Stimulated activated CD8-positive, alpha-beta memory T cell treated with anti-CD3 and anti-CD28 coated beads, Interleukin-12 subunit alpha, Interleukin-12 subunit beta, amount 100 ng/mL, for 4 hours (primary cell): ENCODE data around the gene UGP2.

ENCODE experiments used
- DNase-seq: peaks from one replicate; pipeline ENCODE4 v3.0.0-alpha.2; 2020; ENCODE audit warnings: low read depth

The UGP2 gene

GRCh38 chr2:63865159-63865799, 23.6 kb downstream of the UGP2 start:
- no peak for DNase-seq

DNA sequence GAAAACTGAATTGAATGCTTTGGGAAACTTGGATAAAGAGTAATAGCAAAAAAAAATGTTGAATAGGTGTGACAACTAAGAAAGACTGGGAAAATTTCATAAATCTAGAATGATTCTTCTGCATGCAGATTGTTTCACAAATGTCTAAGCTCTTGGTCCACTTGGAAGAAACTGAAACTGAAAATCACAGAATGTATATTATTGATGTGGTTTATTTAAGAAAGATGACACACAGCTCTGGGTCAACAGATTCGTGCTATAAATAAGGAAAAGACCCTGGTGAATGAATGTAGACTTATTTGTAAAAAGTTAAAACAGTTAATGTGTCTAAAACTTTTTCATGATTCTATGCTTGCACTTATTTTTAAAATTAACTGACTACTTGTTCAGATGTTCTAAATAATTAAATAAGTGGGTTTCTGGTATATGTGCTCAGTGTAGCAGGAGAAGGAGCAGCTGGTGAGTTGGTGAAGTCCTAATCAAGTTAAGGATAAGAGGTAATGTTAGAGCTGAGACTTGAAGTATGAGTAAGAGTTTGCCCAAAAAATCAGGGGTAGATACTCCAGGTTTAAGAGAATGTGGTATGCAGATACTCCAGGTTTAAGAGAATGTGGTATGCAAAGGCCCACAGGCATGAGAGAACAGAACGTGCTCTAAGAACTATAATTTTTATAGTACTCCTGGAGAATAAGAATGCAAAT, 24.5 kb downstream of the UGP2 start:
- no peak for DNase-seq

GRCh38 chr2:63870679-63871078, 29.0 kb downstream of the UGP2 start:
- DNase-seq, result no peak

DNA sequence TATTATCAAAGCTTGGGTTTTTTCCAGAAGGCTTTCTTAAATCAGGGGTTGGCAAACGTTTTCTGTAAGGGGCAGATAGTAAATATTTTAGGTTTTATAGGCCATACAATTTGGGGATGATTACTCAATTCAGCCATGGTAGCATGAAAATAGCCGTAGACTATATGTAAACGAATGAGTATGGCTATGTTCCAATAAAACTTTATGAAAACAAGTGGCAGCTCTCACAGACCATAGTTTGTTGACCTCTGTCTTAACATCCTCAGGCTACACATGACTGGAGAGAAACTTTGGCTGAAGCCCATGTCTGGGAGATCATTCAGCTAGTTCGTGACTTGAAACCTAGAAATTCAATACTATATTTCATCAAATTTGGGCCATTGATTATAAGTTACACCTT, 30.2 kb downstream of the UGP2 start:
- DNase-seq, result no peak

GRCh38 chr2:63872571-63873328, 31.1 kb downstream of the UGP2 start:
- no peak for DNase-seq

- no peak for DNase-seq
Observed at GRCh38 chr2:63874204-63875130, 32.8 kb downstream of the UGP2 start.

DNA sequence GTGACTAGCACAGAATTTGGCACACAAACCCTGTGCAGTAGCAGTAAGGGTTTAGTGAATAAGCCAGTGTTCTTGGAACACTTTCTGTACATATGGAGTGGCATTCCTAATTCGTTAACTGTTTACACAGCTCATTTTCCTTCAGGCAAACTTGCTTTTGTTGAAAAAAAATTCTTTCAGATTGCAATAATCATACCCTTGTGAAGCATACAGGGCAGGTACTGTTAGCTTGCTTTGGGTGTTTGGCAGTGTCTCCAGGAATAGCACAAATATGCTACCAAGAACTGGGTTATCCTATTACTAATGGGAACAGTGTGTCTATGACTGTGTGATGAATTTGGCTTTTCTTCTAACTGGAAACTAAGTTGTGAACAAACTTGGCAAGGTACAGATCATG, 33.4 kb downstream of the UGP2 start:
- DNase-seq, result no peak

DNA sequence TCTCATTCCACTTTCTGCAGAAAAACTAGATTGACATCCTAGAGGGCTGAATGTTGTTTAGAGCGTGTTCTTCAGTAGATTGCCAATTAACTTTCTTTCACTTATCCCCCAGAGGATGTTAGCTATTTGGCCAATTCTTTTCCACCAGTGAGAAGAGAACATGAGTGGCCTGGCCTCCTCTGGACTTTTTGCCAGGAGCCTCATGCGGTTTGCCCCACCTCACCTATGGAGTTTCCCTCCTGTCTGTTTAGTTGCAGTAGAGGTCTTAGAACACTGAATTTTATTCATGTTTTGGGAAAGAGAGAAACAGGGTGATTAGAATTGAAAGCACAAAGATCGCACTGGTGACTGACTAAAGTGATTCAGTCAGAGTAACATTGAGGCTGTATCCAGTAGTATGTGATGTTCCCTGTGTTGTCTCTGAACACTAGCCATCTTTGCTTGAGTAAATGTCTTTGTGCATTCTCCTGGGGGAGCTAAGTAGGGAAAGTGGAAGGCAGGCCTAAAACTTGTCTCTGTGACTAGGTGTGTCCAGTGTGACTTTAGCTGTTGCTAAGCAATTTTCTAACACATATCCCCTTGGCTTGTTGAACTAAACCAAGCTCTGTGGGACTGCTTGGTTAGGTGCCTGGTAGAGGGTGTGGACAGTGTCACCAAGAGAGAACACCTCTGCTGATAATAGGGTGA, 34.0 kb downstream of the UGP2 start:
- DNase-seq, result no peak

GRCh38 chr2:63876311-63876710, 34.6 kb downstream of the UGP2 start:
- DNase-seq, result no peak

DNA sequence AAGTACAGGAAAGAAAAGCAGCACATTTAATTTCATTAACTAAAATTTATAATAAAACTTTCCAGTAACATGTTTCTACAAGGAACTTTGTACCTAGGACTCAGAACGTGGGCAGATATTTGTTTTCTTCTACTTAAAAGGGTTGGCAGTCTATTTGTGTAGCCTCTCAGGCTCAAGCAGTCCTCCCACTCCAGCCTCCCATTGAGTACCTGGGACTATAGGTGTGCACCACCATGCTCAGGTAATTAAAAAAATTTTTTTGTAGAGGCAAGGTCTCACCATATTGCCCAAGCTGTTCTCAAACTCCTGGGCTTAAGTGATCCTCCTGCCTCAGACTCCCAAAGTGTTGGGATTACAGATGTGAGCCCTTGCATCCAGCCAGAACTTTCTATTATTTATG, 36.8 kb downstream of the UGP2 start:
- DNase-seq, result no peak

DNA sequence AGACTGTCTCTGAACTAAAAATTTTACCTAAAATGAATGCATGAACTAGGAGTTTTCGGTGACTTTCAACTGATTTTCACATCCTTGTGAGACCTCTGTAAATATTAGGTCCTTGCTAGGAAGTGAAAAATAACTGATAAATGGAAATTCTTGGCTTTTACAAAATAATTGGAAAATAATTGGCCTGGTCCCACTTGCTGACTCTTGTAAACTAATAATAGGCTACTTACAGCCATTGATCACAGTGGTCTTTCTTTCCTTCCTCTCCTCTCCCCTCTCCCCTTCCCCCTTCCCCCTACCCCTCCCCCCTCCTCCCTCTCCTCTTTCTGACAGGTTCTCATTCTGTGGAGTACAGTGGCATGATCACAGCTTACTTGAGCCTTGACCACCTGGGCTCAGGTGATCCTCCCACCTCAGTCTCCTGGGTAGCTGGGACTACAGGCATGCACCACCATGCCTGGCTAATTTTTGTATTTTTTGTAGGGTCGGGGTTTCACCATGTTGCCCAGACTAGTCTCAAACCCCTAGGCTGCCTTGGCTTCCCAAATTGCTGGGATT, 38.3 kb downstream of the UGP2 start:
- DNase-seq, result no peak

DNA sequence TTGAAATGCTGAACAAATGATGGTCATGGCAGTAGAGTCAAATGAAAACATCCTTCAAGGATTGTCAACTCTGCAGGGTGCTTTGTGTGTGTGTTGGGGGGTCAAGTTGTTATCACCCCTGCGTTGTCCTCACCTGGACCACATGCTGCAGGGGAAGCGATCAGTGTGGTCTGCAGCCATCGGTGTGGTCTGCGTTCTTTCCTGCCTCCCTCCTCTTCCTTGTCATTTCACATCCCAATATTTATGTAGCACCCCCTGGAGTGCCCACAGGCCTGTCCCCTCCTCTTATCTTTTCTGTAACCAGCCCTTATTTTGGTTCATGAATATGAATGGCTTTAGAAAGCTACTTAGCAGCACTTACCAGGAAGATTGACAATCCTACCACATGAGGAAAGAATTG, 38.9 kb downstream of the UGP2 start:
- DNase-seq, result no peak

- no peak for DNase-seq
Observed at GRCh38 chr2:63881205-63881604, 39.5 kb downstream of the UGP2 start.

DNA sequence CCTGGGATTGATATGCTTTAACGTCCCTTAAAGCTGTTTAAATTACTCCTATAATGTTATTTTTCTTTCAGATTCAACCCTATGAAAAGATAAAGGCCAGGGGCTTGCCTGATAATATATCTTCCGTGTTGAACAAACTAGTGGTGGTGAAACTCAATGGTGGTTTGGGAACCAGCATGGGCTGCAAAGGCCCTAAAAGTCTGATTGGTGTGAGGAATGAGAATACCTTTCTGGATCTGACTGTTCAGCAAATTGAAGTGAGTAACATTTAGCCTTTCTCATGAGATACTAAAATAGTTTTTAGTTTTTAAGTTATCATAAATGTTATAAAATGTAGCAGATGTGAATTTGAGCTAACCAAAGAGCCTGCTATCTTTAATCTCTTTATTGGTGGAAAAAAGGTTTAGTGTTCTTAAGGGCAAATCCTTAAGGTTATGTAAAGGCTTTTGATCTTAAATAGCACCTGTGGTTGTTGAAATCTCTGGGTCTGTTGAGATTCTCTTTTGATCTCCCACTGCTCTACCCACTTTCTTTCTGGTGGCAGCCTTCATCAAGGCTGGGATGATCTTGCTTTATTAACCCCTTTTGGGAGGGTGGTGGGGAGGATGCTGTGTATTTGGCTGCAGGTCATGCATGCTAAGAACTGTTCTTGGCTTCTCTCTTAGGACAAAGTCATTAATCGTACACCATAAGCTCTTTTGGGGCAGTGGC, 40.9 kb downstream of the UGP2 start:
- DNase-seq, result no peak

DNA sequence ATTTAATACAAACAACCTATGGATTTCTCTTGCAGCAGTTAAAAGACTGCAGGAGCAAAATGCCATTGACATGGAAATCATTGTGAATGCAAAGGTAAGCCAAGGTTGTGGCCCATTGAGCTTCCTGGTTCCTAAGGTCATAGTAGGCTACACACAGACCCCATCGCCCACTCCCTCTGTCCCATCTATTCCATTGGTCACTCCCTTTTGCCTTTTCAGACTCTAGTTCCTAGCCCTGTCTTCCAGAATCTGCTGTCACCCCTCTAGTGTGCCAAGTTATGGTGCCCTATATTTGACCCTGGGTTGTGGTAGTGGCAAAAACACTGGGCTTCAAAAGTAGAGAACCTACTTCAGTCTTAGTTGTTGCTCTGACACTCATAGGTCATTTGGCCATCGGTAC, 44.7 kb downstream of the UGP2 start:
- DNase-seq, result no peak

DNA sequence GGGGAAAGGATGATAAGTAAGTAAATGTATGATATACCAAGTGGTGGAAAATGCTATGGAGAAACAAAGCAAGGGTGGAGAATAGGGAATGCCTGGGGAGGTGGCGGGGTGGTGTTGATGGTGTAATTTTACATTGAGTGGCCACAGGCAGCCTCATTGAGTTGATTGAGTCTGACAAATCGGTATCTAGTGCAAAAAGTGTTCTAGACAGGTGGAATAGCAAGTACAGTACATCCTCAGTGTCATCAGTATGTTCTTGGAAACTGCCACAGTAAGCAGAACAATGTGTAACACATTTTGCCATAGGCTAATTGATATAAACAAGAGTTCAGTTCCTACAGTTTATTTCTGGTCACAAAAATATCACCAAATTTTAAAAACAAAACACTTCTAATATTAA, 46.4 kb downstream of the UGP2 start:
- no peak for DNase-seq

DNA sequence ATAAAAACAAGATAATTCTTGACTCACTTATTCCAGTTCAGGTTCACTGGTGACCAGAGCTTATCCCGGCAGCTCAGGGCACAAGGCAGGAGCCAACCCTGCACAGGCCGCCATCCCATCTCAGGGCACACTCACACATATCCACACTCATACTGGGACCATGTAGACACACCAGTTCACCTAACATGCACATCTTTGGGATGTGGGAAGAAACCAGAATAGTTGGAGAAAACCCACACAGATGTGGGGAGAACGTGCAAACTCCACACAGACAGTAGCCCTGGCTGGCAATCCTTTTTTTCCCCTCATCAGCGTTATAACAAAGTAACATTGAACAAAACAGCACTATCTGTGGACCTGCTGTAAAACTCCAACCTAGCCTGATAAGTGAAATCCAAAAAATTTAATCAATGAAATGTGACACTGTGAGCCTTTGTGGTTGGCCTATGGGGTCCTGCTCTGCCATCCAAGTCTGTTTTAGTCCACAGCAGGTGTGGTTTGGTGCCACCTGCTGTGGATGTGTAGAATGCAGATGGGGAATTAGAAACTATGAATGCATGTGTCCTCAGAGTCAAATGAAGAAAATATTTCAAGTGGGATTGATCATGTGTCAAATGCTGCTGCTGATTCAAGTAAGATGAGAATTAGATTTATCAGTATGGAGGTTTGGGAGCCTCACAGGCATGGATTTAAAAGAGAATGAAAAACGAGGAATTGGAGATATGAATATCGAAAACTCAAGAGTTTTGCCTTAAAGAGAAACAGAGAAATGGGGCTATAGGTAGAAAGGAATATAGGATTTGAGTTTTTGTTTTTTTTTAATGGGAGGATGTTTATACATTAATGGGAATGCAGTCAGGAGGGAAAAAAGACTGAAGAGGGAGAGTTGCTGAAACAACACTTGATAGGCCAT, 47.0 kb downstream of the UGP2 start:
- no peak for DNase-seq

DNA sequence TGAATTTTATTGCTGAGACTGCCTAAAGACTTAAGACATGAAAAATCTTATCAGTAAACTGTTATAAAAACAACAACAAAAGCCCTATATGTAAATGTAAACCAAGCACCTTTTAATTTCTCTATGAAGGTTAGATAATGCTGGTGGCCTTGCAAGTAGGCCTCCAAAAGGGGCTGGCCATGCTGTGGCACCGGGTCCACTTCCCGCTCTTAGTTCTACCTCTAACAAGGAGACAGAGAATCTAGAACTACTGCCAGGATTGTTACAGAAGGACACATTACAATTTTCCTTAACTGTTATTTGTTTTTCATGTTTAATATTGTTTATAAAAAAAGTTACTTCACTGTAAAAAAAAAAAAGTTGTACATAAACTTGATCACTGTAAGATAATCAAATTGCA, 49.0 kb downstream of the UGP2 start:
- no peak for DNase-seq

- no peak for DNase-seq
Observed at GRCh38 chr2:63891488-63892030, 49.9 kb downstream of the UGP2 start.
